Measurements from ENCODE around the gene GATA2. TPM values are rescaled to one million over a fixed set of nuclear protein-coding genes. Genes with fewer than 3 reads are reported as not detected.

The GATA2 gene
- total RNA-seq, 1 donor from 2014 or later, result 11.1 TPM

- no peak for DNase-seq (ENCODE audit: low read depth, low spot score)
These were observed 9.7 kb upstream of the GATA2 start for GRCh38 chr3:128502712-128503111.

GRCh38 chr3:128501431-128501830, 8.4 kb upstream of the GATA2 start:
- DNase-seq (ENCODE audit: low read depth, low spot score), result no peak

- DNase-seq (ENCODE audit: low read depth, low spot score), result no peak
These were observed 7.6 kb upstream of the GATA2 start for GRCh38 chr3:128500556-128500955.

- DNase-seq (ENCODE audit: low read depth, low spot score), result no peak
These were observed 6.8 kb upstream of the GATA2 start for GRCh38 chr3:128499724-128500275.

- no peak for DNase-seq (ENCODE audit: low read depth, low spot score)
These were observed 6.0 kb upstream of the GATA2 start for GRCh38 chr3:128498901-128499530.

- no peak for DNase-seq (ENCODE audit: low read depth, low spot score)
These were observed 5.2 kb upstream of the GATA2 start for GRCh38 chr3:128498127-128498626.

GRCh38 chr3:128497305-128498126, 4.5 kb upstream of the GATA2 start:
- DNase-seq (ENCODE audit: low read depth, low spot score), result no peak

- no peak for DNase-seq (ENCODE audit: low read depth, low spot score)
These were observed 3.8 kb upstream of the GATA2 start for GRCh38 chr3:128496602-128497304.

GRCh38 chr3:128496019-128496601, 3.1 kb upstream of the GATA2 start:
- no peak for DNase-seq (ENCODE audit: low read depth, low spot score)

GRCh38 chr3:128495435-128495970, 2.5 kb upstream of the GATA2 start:
- no peak for DNase-seq (ENCODE audit: low read depth, low spot score)

- no peak for DNase-seq (ENCODE audit: low read depth, low spot score)
These were observed 1.3 kb upstream of the GATA2 start for GRCh38 chr3:128494367-128494650.

- DNase-seq (ENCODE audit: low read depth, low spot score), result no peak
These were observed 767 bp upstream of the GATA2 start for GRCh38 chr3:128493570-128494366.

GRCh38 chr3:128491941-128492670, 895 bp downstream of the GATA2 start:
- no peak for DNase-seq (ENCODE audit: low read depth, low spot score)

GRCh38 chr3:128491691-128491940, 1.4 kb downstream of the GATA2 start:
- no peak for DNase-seq (ENCODE audit: low read depth, low spot score)

GRCh38 chr3:128490915-128491690, 1.9 kb downstream of the GATA2 start:
- DNase-seq (ENCODE audit: low read depth, low spot score), result no peak

- DNase-seq (ENCODE audit: low read depth, low spot score), result no peak
These were observed 2.4 kb downstream of the GATA2 start for GRCh38 chr3:128490650-128490914.

- DNase-seq (ENCODE audit: low read depth, low spot score), result no peak
These were observed 2.9 kb downstream of the GATA2 start for GRCh38 chr3:128489927-128490649.

- no peak for DNase-seq (ENCODE audit: low read depth, low spot score)
These were observed 3.4 kb downstream of the GATA2 start for GRCh38 chr3:128489674-128489926.

- no peak for DNase-seq (ENCODE audit: low read depth, low spot score)
These were observed 3.9 kb downstream of the GATA2 start for GRCh38 chr3:128488991-128489673.

Data from pulmonary artery endothelial cell (primary cell).